Measurements from ENCODE around the gene HMX1.

Gene HMX1

DNA sequence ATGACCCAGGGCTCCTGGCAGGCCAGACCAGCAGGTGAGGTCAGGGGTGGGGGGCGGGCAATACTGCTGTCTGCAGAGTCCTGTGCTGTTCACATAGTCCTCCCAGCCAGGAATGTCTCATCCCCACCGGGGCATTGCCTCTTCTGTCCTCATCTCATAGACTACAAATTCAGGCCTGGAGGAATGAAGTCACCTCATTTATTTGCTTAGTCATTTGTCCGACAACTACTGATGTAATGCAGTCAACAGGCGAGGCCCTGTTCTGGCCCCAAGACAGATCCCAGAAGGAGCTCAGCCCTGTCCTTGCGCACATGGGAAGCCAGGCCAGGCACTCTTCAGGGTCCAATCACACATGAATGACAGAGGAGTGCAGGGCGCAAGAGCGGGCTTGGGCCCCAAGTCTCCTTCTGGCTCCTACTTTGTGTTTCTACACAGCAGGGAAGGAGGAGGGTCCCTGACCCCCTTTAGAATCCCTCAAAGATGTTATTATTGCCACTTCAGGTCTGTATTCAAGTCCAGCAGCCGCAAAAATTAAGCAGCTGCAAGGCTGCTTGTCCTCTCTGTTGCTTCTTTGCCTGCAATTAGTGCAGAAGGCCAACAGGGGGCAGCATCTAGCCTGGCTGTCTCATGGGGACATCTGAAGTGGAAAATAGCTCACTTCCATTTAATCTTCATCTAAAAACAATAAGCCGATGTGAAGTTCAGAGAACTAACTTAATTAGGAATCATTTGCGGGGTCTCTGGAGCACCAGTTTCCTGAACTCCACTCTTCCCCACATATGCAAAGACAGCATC is 15.2 kb upstream of the HMX1 start:
- H3K36me3 Mint-ChIP-seq (ENCODE audit: low read depth): no peaks in the 10 kb centered on the region
- H3K9me3 Mint-ChIP-seq: no peaks in the 10 kb centered on the region
- no peak overlapping the region for H3K4me3 Mint-ChIP-seq
- peaks cover 3% of the 10 kb centered on the region for H3K4me1 Mint-ChIP-seq (ENCODE audit: low read depth)
- H3K27ac Mint-ChIP-seq: no peak overlapping the region
- H3K27me3 Mint-ChIP-seq: peaks cover 56% of the 10 kb centered on the region

DNA sequence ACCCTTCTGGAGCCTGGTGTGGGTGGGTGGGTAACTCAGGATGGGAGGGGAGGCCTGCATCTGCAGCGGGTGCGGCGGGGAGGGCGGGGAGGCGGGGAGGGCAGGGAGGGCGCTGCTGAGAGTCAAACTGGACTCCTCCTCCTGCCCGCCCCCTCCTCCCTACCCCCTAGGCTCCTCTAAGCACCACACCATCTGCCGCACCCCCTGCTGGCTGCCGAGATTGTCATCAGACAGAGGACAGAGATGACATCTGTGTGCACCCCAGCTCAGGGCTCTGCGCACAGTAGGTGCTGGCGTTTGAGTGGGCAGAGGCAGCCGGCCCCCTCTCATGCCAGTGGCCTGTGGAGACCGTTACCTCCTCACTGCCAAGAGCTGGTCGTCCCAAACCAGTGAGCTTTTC is 10.6 kb upstream of the HMX1 start:
- H3K27ac Mint-ChIP-seq: no peak overlapping the region
- H3K9me3 Mint-ChIP-seq: no peaks in the 10 kb centered on the region
- H3K27me3 Mint-ChIP-seq: peaks cover 51% of the 10 kb centered on the region
- H3K36me3 Mint-ChIP-seq (ENCODE audit: low read depth): no peaks in the 10 kb centered on the region
- H3K4me3 Mint-ChIP-seq: no peak overlapping the region
- no peaks in the 10 kb centered on the region for H3K4me1 Mint-ChIP-seq (ENCODE audit: low read depth)

DNA sequence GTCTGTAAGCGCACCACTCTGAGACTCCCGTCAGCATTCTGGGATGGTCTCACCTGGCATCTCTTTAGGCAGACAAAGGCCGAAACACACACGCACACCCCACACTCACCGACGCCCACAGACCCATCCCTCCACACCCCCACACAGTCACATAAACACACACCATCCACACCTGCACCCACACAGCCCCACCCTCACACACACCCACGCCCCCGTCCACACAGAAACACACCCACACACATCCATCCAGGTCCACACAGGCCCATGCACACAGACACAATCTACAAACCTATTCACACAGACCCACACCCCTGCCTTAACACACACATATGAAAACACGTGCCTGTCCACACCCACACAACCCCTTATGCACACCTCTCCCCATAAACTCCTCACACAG is 9.2 kb upstream of the HMX1 start:
- Mint-ChIP-seq H3K27ac (no peak overlapping the region), H3K27me3 (peaks cover 53% of the 10 kb centered on the region)

DNA sequence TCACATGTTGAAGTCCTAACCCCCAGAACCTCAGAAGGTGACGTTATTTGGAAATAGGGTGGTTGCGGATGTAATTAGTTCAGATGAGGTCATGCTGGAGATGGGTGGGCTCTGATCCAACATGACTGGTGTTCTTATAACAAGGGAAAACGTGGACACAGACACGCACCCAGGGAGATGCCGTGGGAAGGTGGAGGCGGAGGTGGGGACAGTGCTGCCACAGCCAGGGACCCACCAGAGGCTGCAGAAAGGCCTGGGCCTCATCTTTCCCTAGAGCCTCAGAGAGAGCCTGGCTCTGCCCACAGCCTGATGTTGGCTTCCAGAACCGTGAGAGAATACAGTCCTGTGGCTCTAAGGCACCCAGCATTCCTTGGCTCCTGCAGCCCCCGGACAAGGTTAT is 7.9 kb upstream of the HMX1 start:
- H3K4me1 Mint-ChIP-seq (ENCODE audit: low read depth): peaks cover 3% of the 10 kb centered on the region
- no peak overlapping the region for H3K27ac Mint-ChIP-seq
- H3K27me3 Mint-ChIP-seq: peaks cover 59% of the 10 kb centered on the region
- H3K4me3 Mint-ChIP-seq: no peak overlapping the region
- H3K36me3 Mint-ChIP-seq (ENCODE audit: low read depth): no peaks in the 10 kb centered on the region
- H3K9me3 Mint-ChIP-seq: no peaks in the 10 kb centered on the region

More for the DNA sequence above, 9.2 kb upstream of the HMX1 start:
- Mint-ChIP-seq H3K36me3 (ENCODE audit: low read depth) (no peaks in the 10 kb centered on the region), H3K4me1 (ENCODE audit: low read depth) (no peaks in the 10 kb centered on the region), H3K4me3 (no peak overlapping the region), H3K9me3 (no peaks in the 10 kb centered on the region)

DNA sequence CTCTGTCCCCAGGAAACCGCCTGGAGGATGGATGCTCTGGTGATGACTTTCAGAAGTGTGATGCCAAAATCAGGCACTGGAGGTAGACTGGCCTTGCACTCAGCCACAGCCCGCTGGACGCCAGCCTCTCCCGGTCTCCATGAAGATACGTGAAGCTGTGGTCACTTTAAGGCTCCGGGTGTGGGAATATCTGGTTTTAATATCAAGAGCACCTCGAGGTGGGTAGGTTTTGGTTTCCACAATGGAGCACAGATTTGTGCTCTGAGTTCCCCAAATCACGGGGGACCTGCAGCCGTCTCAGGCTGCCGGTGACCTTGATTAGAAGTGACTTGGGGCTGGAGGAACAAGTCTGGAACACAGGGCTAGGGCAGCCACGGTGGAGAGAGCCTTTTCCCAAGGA is 6.8 kb upstream of the HMX1 start:
- H3K9me3 Mint-ChIP-seq: no peaks in the 10 kb centered on the region
- H3K27ac Mint-ChIP-seq: no peak overlapping the region
- no peak overlapping the region for H3K4me3 Mint-ChIP-seq
- H3K27me3 Mint-ChIP-seq: peaks cover 62% of the 10 kb centered on the region
- peaks cover 3% of the 10 kb centered on the region for H3K4me1 Mint-ChIP-seq (ENCODE audit: low read depth)
- H3K36me3 Mint-ChIP-seq (ENCODE audit: low read depth): no peaks in the 10 kb centered on the region

DNA sequence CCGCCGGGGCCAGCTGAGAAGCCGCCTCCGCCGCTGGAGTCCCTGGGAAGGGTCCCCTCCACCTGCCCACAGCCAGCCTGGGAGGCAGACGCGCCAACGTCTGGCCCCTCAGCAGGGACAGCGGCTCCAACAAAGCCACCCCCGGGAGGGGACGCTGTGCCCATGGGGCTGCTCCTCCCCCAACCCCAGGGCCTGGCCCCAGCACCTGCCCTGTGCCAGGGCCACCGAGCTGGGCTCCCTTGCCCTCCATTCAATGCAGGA is 6.1 kb upstream of the HMX1 start:
- H3K9me3 Mint-ChIP-seq: no peaks in the 10 kb centered on the region
- H3K27me3 Mint-ChIP-seq: peaks cover 65% of the 10 kb centered on the region
- peaks cover 3% of the 10 kb centered on the region for H3K4me1 Mint-ChIP-seq (ENCODE audit: low read depth)
- H3K4me3 Mint-ChIP-seq: no peak overlapping the region
- H3K36me3 Mint-ChIP-seq (ENCODE audit: low read depth): no peaks in the 10 kb centered on the region
- no peak overlapping the region for H3K27ac Mint-ChIP-seq

DNA sequence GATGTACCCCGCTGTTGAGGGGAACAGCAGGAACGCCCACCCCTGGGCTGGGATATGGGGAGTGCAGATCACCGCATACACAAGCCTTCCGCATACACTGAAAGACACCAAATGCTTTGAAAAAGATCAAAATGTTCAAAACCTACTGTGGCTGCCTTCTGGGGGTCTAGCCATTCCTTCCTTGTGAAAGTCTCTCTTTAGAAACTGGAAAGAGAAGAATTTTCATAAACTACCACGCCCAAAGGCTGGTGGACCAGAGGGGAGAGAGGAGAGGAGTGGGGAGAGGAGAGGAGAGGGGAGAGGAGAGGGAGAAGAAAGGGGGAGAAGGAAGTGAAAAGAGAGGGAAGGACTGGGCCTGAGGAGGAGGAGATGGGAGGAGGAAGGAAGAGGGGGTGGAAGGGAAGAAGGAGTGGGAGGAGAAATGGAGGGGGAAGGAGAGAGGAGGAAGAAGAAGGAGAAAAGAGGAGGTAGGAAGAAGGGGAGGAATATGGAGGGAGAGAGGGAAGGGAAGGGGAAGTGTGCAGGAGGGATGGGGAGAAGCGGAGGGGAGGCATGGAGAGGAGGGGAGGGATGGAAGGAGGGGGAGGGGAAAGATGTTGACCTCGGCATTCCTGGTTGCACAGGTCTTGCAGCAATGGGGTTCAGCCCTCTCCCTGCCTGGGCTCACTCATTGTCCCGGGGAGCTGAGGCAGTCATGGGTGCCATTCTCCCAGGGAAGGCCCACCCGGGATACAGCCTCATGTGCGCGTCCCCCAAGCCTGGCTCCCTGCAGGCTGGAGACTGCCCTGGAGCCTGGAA is 5.5 kb upstream of the HMX1 start:
- H3K4me3 Mint-ChIP-seq: no peak overlapping the region
- H3K9me3 Mint-ChIP-seq: no peaks in the 10 kb centered on the region
- H3K27me3 Mint-ChIP-seq: peaks cover 71% of the 10 kb centered on the region
- H3K27ac Mint-ChIP-seq: no peak overlapping the region
- H3K4me1 Mint-ChIP-seq (ENCODE audit: low read depth): peaks cover 3% of the 10 kb centered on the region
- H3K36me3 Mint-ChIP-seq (ENCODE audit: low read depth): no peaks in the 10 kb centered on the region

DNA sequence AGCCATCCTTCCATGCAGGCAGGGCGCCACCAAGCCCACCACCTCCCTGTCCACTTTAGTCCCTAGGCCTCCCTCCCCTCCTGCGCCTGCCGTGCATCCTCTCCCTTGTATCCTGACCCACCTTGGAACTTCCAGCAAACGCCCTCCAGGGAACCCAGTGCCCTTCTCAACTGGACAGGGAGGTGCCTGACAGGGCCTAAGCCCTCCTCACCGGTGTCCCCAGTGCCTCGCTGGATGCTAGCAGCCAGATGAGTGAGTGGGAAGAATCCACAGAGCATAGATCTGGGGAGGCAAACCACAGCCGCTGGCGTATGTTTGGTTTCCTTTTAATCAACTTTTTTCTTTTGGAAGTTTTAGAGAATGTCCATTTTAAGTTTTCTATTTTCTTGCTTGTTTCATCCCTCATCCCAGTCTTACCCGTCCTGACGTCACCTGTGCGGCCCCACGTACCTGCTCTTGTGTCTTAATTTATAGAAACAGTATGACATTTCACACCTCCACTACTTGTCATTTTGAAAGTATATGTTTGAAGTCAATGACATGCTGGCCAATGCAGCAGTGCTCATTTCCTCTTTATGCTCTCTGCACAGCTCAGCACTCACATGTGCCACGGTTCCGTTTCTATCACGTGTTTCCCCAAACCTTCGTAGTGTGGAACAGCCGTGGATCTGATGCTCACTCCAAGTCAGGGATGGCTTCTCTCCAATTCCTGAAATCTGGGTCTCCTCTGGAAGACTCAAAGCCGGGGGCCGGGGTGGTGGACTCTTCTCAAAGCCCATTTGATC is 3.4 kb upstream of the HMX1 start:
- no peaks in the 10 kb centered on the region for H3K36me3 Mint-ChIP-seq (ENCODE audit: low read depth)
- no peaks in the 10 kb centered on the region for H3K9me3 Mint-ChIP-seq
- H3K27ac Mint-ChIP-seq: no peak overlapping the region
- H3K4me3 Mint-ChIP-seq: no peak overlapping the region
- H3K27me3 Mint-ChIP-seq: peaks cover 74% of the 10 kb centered on the region
- peaks cover 3% of the 10 kb centered on the region for H3K4me1 Mint-ChIP-seq (ENCODE audit: low read depth)

DNA sequence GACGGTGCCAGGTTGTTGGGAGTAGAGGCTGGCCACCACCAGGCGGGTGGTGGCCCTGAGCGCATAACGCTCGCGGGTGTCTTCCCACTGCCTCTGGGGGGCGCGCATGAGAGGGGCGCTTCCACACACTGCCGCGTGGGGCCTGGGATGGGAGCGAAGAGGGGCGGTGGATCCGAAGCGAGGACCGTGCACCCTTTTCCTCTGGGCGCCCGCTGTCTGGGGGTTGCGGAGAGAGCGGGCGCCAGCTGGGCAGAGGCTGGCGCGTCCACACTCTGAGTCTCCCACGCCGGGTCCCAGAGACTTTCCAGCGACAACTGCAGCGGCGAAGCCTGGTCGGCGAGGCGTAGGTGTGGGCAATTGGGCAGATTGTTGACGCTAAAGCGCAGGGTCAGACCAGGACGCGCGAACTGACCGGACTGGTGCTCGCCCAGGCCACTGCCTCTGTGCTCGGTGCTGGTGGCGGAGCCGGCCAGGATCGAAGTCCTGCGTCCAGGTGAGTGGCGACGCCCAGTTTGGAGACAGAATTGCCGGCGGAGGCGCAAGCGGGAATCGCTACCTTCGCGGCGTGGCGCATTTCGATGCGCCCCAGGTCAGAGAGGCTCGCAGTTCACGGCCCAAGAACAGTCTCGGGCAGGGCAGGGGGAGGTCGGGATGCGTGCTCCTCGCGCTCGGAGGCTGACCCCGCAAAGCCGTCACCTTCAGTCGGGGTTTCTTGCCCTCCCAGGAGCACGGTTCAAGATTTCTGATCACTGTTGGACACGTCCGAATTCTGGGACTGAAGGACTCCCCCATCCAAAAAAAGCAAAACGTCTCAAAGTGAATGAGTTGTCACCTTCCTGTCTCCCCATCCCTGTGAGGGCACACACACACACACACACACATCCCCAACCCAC is 2.6 kb upstream of the HMX1 start:
- peaks cover 3% of the 10 kb centered on the region for H3K4me1 Mint-ChIP-seq (ENCODE audit: low read depth)
- no peaks in the 10 kb centered on the region for H3K9me3 Mint-ChIP-seq
- H3K27ac Mint-ChIP-seq: no peak overlapping the region
- H3K27me3 Mint-ChIP-seq: peaks cover 70% of the 10 kb centered on the region
- H3K36me3 Mint-ChIP-seq (ENCODE audit: low read depth): no peaks in the 10 kb centered on the region
- H3K4me3 Mint-ChIP-seq: no peak overlapping the region

DNA sequence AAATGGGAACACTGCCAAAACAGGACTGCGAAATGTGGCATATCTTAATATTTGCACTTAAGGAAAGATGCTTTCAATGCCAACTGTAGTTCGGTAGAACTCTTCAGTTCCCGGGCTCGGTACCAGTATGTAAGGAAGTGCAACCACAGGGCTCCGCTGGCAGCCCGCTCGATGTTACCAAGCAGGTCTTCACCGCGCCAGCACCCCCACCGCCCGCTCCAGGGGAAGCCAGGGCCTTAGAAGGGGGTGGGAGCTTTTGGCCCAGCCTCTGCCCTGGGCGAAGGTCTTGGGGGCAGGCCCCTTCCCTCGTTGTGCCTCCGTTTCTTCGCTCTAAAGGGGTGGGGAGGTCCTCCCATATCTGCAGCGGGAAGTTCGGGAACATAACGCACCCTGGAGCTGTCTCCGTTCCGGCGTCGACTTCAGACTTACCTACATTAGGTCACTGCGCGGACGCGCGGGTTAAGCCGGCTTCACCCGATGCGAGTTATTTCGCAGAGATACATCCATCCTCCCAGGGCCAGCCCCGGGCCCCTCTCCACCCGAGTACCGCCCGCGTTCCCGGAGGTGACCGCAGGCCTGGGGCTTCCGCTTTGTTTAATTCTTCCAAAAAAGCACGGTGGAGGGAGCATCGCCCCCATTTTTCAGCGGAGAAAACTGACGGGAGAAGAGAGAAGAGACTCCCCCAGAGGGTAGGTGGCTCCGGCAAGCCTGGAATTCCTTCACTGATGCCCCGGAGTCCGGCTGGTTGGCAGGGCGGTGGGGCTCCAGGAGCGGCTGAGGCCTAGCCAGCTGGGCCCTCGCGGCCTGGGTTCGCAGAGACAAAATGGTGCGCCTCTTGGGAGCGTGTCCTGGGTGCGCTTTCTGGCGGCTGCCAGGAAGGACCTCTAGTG is 1.0 kb upstream of the HMX1 start:
- H3K4me3 Mint-ChIP-seq: no peak overlapping the region

DNA sequence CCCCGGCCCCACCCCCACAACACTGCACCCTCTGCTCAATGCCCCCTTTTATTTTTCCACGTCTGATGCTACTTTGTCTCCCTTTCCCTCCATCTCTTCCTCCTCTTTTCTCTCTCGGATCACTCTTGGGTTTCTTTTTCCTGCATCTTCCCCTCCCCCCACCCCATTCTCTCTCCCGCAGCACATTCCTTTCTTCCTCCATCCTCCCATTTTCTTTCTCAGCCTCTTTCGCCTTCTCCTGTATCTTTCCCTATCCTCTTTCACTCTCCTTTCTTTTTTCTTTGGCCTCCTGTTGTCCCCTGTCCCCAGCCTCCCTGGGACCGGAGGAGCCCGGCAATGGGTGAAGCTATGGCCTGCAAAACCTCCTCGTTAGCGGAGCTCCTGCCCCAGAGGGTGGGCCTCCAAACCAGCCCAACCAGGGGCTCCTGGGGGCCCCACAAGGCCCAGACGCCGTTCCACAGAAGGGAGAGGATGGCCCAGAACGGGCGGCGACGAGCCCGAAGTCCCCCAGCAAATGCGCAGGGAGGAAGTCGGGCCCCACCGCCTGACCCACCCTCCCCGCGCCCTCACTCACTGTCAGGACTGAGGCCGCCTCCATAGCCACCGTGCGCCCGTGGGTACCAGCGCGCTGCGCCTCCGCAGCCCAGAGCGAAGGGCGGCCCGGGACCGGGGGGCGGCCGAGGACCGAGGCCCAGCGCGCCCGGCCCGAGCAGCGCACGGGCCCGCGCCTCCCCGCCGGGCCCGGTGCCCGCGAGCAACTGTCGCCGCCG is 807 bp downstream of the HMX1 start:
- Mint-ChIP-seq H3K36me3 (ENCODE audit: low read depth) (no peaks in the 10 kb centered on the region), H3K27ac (no peak overlapping the region), H3K4me1 (ENCODE audit: low read depth) (peaks cover 3% of the 10 kb centered on the region), H3K27me3 (peaks cover 68% of the 10 kb centered on the region), H3K9me3 (no peaks in the 10 kb centered on the region), H3K4me3 (no peak overlapping the region)

More for the DNA sequence above, 1.0 kb upstream of the HMX1 start:
- Mint-ChIP-seq H3K27ac (no peak overlapping the region), H3K36me3 (ENCODE audit: low read depth) (no peaks in the 10 kb centered on the region), H3K27me3 (peaks cover 67% of the 10 kb centered on the region), H3K9me3 (no peaks in the 10 kb centered on the region), H3K4me1 (ENCODE audit: low read depth) (peaks cover 3% of the 10 kb centered on the region)

DNA sequence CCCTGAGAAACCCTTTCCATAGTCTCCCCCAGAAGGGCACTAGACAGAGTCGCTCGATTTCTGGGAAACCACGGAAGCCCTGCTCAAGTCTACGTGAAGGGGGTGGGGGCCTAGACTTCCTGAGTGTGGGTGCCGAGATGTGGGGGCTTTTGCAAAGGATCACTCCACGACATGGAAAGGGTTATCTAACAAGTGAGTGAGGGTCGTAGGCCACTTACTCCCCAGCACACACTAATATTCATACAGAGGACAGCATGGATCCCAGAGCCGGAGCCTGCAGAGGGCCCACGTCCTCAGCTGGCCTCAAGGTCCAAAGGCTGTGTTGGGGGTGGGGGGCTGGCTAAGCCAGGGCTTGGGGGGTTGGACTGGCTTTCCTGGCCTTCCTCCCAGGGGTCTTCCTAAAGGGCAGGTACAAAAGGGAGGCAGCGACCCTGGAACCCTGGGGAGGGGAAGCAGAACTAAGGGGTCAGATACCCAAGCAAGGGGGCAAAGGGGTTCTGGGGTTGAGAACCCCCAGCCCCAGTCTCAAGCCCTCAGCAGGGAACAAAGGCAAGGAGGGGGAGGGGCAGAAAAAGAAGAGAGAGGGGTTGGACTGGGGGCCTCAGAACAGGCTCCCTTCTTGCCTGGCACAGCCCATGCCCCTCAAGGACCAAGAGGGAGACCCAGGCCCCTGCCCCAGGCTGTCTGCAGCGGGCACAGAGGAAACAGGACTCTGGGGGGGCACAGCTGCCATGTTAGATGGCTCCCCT is 1.6 kb downstream of the HMX1 start:
- Mint-ChIP-seq H3K9me3 (no peaks in the 10 kb centered on the region), H3K27me3 (peaks cover 67% of the 10 kb centered on the region), H3K36me3 (ENCODE audit: low read depth) (no peaks in the 10 kb centered on the region), H3K27ac (no peak overlapping the region), H3K4me1 (ENCODE audit: low read depth) (peaks cover under 1% of the 10 kb centered on the region), H3K4me3 (no peak overlapping the region)

All from stimulated activated naive CD8-positive, alpha-beta T cell treated with anti-CD3 and anti-CD28 coated beads, Interleukin-15, Interleukin-2, amounts not matched to agents 100 ng/mL and 50 ng/mL, for 24 hours (primary cell).